ENCODE measurements around the gene HACE1.

The HACE1 gene

DNA sequence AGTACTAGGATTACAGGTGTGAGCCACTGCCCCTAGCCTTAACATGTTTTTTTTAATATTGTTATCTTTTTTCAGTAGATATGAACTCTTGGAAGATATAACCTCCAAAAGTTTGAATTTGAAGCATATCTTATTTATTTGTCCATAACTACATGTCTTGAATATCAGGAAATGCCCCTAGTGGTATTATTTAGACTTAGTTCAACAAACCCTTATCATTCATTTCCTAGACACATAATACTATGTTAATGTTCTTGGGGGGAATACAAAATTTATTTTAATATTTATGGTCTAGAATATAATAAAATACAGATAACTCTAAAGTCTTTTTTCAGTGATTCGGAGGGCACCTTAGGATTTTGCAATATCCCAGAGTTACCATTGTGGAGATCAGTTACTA, 160.7 kb downstream of the HACE1 start:
- ChIA-PET CTCF (interaction anchor here (4.4 kb wide), 1 partner anchor 15 kb away, joined by 16 read pairs; no protein-coding TSS in a partner anchor), POLR2A (no interaction called here)
- DNase-seq (ENCODE audit: low read depth, low spot score): no peak
- H3K4me3 ChIP-seq (ENCODE audit: low read depth, low read length): no peak overlapping the region
- TF ChIP-seq, protein P1, sequence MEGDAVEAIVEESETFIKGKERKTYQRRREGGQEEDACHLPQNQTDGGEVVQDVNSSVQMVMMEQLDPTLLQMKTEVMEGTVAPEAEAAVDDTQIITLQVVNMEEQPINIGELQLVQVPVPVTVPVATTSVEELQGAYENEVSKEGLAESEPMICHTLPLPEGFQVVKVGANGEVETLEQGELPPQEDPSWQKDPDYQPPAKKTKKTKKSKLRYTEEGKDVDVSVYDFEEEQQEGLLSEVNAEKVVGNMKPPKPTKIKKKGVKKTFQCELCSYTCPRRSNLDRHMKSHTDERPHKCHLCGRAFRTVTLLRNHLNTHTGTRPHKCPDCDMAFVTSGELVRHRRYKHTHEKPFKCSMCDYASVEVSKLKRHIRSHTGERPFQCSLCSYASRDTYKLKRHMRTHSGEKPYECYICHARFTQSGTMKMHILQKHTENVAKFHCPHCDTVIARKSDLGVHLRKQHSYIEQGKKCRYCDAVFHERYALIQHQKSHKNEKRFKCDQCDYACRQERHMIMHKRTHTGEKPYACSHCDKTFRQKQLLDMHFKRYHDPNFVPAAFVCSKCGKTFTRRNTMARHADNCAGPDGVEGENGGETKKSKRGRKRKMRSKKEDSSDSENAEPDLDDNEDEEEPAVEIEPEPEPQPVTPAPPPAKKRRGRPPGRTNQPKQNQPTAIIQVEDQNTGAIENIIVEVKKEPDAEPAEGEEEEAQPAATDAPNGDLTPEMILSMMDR (IDR thresholded peaks at IDR 0.05; ENCODE audit: insufficient read depth, low read length, missing control alignments): no peak

DNA sequence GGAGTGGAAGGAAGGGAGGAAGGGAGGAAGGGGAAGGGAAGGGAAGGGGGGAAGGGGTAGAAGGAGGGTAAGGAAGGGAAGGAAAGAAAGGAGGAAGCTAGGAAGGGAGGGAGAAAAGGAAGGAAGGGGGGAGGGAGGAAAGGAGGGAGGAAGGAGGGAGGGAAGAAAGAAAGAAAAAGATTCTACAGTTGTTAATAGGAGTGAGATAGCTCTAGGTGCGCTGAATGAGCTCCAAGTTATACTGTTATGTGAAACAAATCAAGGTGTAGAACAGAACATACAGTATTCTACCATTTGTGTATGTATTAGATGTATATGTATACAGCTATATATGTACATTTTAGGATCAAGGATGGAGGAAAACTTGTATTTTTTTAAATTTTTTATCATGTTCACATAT, 167.7 kb downstream of the HACE1 start:
- TF ChIP-seq, protein P1 (IDR thresholded peaks at IDR 0.05; ENCODE audit: insufficient read depth, low read length, missing control alignments): no peak
- no peak overlapping the region for H3K4me3 ChIP-seq (ENCODE audit: low read depth, low read length)
- POLR2A ChIA-PET: no interaction called here
- CTCF ChIA-PET: interaction anchor here (1.2 to 1.5 kb wide), 2 partner anchors 9 to 10 kb away, joined by 3 to 7 read pairs; no protein-coding TSS in a partner anchor
- no peak for DNase-seq (ENCODE audit: low read depth, low spot score)

DNA sequence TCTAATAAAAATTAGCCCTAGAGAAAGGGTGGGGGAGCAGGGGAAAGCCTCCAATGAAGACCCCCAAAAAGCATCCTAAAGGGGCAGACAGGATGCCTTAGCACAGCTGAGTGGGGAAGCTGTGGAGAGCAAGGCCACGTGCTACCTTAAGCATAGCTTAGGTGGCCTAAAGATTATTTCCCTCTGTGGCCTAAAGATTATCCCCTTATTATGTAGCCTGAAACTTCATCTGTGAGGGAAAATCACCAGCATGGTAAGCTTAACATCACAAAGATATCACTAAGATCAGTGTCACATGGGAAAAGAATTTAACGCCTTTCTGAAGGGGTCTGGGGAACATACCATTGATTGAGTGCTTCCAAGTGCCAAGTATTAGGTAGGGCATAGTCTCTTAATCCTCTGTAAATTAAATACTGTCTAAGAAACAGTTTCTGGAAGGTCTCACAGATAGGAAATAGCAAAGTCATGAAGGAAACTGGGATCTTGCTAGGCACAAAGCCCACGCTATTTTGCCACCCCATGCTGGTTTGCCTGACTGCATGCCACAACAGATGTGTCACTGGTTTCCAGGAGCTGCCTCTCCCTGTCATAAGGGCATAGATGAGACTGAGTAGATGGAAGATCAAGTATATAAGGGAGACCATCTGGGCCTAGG, 170.0 kb downstream of the HACE1 start:
- CTCF ChIA-PET: interaction anchor here (1.2 to 1.5 kb wide), 2 partner anchors 8 to 16 kb away, joined by 3 read pairs; no protein-coding TSS in a partner anchor
- no peak overlapping the region for H3K4me3 ChIP-seq (ENCODE audit: low read depth, low read length)
- peak; percentile 29 for DNase-seq (ENCODE audit: low read depth, low spot score)
- TF ChIP-seq, protein P1 (IDR thresholded peaks at IDR 0.05; ENCODE audit: insufficient read depth, low read length, missing control alignments): no peak
- POLR2A ChIA-PET: interaction anchor here (0.7 kb wide), 1 partner anchor 15 kb away, joined by 3 read pairs; no protein-coding TSS in a partner anchor

DNA sequence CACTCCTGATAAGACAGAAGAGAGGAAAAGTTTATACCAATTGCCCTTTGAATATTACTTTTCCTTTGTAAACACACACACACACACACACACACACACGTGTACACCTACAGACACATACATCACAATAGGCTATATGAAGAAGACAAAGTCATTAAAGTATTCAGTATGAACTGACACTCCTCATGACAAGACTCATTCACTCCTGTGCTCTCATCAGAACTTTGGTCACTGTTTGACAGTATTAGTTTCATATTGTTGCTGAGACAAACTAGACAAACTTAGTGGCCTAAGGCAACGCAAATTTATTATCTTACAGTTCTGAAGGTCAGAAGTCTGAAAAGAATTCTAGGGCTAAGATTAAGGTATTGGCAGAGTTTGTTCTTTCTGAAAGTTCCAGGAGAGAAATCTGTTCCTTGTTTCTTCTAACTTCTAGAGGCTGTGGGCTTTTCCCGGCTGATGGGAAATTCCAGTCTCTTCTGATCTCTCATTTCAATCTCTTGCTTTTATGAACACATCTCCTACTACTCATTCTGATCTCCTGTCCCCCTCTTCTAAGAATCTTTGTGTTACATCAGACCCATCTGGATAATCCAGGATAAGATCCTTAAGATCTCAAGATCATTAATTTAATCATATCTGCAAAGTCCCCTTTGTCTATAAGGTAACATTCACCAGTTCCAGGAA, 171.3 kb downstream of the HACE1 start:
- TF ChIP-seq, protein P1 (IDR thresholded peaks at IDR 0.05; ENCODE audit: insufficient read depth, low read length, missing control alignments): no peak
- ChIA-PET POLR2A (no interaction called here), CTCF (interaction anchor here (0.9 kb wide), 1 partner anchor 102 kb away, joined by 3 read pairs; no protein-coding TSS in a partner anchor)
- no peak overlapping the region for H3K4me3 ChIP-seq (ENCODE audit: low read depth, low read length)
- no peak for DNase-seq (ENCODE audit: low read depth, low spot score)

DNA sequence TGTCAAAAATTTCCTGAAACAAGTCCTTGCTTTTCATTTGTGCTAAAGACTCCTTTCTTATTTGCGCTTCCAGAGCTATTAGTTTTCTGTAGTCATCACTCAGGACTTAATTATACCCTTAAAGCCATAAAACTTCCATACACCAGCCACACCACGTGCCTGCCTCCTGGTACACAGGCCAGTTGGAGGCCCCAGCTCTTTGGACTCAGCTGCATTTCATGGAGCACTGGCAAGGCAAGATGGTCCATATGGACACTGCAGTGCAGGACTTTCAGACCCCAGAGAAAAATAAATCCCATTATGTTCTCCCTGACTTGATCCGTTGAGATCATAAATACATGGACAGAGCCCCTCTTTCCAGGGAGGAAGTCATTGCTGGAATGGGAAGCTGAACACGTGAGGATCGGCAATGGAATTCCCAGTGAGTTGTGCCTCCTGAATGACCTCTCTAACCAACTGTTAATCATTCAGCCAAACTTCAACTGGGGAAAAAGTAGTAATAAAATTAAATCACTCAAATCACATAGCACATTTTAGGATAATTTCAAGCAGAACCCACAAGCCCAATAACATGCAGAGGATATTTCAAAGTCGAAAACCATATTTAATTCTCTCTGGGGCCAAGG, 173.1 kb downstream of the HACE1 start:
- ChIA-PET CTCF (interaction anchor here (0.9 to 1.4 kb wide), 2 partner anchors 29 to 31 kb away, joined by 3 to 5 read pairs; no protein-coding TSS in a partner anchor), POLR2A (no interaction called here)
- no peak for DNase-seq (ENCODE audit: low read depth, low spot score)
- TF ChIP-seq, protein P1 (IDR thresholded peaks at IDR 0.05; ENCODE audit: insufficient read depth, low read length, missing control alignments): no peak
- no peak overlapping the region for H3K4me3 ChIP-seq (ENCODE audit: low read depth, low read length)

Measured in AG04449 (cell line).